ENCODE results near the gene TRIM28.
"Not testable (repeated sequence)": the region's sequence is repeated elsewhere in the genome, so short reads cannot be mapped to it uniquely, and the experiment has no call there.

The TRIM28 gene

GRCh38 chr19:58575183-58576041, 31.5 kb downstream of the TRIM28 start:
- TF ChIP-seq CTCF (IDR thresholded peaks at IDR 0.05; ENCODE audit: low read depth, low read length), result no peak
- peak overlapping the region; percentile 84 for H3K4me3 ChIP-seq (ENCODE audit: low read depth, low read length)
- in situ Hi-C loops (cut with HindIII; ENCODE audit: low sequenced_read_pairs), result no loop called here
- peak; percentile 95 for DNase-seq (ENCODE audit: low read depth, low spot score)

GRCh38 chr19:58577581-58577980, 33.7 kb downstream of the TRIM28 start:
- in situ Hi-C loops (cut with HindIII; ENCODE audit: low sequenced_read_pairs); DNase-seq (ENCODE audit: low read depth, low spot score); H3K4me3 ChIP-seq (ENCODE audit: low read depth, low read length): not testable (repeated sequence)

GRCh38 chr19:58578012-58578925, 34.4 kb downstream of the TRIM28 start:
- in situ Hi-C loops (cut with HindIII; ENCODE audit: low sequenced_read_pairs), result no loop called here
- TF ChIP-seq CTCF (IDR thresholded peaks at IDR 0.05; ENCODE audit: low read depth, low read length), result no peak
- H3K4me3 ChIP-seq (ENCODE audit: low read depth, low read length), result no peak overlapping the region
- no peak for DNase-seq (ENCODE audit: low read depth, low spot score)

GRCh38 chr19:58579473-58580142, 35.7 kb downstream of the TRIM28 start:
- no peak for TF ChIP-seq CTCF (IDR thresholded peaks at IDR 0.05; ENCODE audit: low read depth, low read length)
- DNase-seq (ENCODE audit: low read depth, low spot score), result no peak
- no peak overlapping the region for H3K4me3 ChIP-seq (ENCODE audit: low read depth, low read length)
- in situ Hi-C loops (cut with HindIII; ENCODE audit: low sequenced_read_pairs), result no loop called here

GRCh38 chr19:58581227-58582141, 37.6 kb downstream of the TRIM28 start:
- peak; percentile 84 for DNase-seq (ENCODE audit: low read depth, low spot score)
- peak; percentile 99 for TF ChIP-seq CTCF (IDR thresholded peaks at IDR 0.05; ENCODE audit: low read depth, low read length)
- no peak overlapping the region for H3K4me3 ChIP-seq (ENCODE audit: low read depth, low read length)
- in situ Hi-C loops (cut with HindIII; ENCODE audit: low sequenced_read_pairs), result no loop called here

GRCh38 chr19:58582985-58583384, 39.1 kb downstream of the TRIM28 start:
- in situ Hi-C loops (cut with HindIII; ENCODE audit: low sequenced_read_pairs), result no loop called here
- no peak overlapping the region for H3K4me3 ChIP-seq (ENCODE audit: low read depth, low read length)
- no peak for DNase-seq (ENCODE audit: low read depth, low spot score)
- TF ChIP-seq CTCF (IDR thresholded peaks at IDR 0.05; ENCODE audit: low read depth, low read length), result no peak
